Prostate gland (tissue), 2 donors: ENCODE measurements around the gene KLHL29.

Experiments used
- POLR2AphosphoS5 ChIP-seq: sonication (generic); formaldehyde crosslinking; IDR thresholded peaks from one replicate; pipeline ENCODE4 v1.6.1; 2017; ENCODE audit warnings: antibody characterized with exemption
- TF ChIP-seq, protein P1 (sequence below), 4 experiments: fragments of 200-600 bp in 2 of 4; fragments of 450-650 bp in 2 of 4; sonication (generic) in 2 of 4; IDR thresholded peaks; 1 replicate in 3 of 4; 2 replicates in 1 of 4; pipeline ENCODE4 v1.5.1; 2016 to 2019; ENCODE audit warnings: antibody characterized with exemption in 4 of 4, mild to moderate bottlenecking in 2 of 4, moderate library complexity in 2 of 4

DNA sequence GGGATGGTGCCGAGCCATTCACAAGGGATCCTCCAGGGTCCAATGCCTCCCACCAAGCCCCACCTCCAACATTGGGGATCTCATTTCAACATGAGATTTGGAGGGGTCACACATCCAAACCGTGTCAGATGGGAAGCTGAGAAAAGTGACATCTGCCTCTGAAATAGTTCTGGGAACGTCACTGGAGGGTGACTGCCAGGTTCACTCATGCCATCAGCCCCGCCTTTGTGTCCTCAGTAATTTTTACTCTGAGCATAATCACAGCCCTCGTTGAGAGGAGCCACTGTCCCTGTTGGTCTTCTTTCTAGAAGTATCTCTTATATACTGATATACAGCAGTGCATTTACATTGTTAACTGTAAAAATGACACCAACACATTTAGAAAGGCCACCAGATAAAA is 67.4 kb downstream of the KLHL29 start:
- TF ChIP-seq, protein P1, sequence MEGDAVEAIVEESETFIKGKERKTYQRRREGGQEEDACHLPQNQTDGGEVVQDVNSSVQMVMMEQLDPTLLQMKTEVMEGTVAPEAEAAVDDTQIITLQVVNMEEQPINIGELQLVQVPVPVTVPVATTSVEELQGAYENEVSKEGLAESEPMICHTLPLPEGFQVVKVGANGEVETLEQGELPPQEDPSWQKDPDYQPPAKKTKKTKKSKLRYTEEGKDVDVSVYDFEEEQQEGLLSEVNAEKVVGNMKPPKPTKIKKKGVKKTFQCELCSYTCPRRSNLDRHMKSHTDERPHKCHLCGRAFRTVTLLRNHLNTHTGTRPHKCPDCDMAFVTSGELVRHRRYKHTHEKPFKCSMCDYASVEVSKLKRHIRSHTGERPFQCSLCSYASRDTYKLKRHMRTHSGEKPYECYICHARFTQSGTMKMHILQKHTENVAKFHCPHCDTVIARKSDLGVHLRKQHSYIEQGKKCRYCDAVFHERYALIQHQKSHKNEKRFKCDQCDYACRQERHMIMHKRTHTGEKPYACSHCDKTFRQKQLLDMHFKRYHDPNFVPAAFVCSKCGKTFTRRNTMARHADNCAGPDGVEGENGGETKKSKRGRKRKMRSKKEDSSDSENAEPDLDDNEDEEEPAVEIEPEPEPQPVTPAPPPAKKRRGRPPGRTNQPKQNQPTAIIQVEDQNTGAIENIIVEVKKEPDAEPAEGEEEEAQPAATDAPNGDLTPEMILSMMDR (IDR thresholded peaks at IDR 0.05), result no peak
- TF ChIP-seq POLR2AphosphoS5, result no peak
